Endothelial cell (in vitro differentiated cells): ENCODE measurements around the gene LTBR. TPM values are rescaled to one million over a fixed set of nuclear protein-coding genes. Genes with fewer than 3 reads are reported as not detected.

Source experiments
- DNase-seq: peaks from one replicate; pipeline ENCODE4 v3.0.0; 2021; ENCODE audit warnings: low spot score
- H3K27ac Mint-ChIP-seq: one replicate; pipeline ENCODE4 v1.8.0; 2021; ENCODE audit warnings: mixed read lengths, inconsistent platforms; ENCODE audit not compliant: unreplicated experiment
- H3K27me3 Mint-ChIP-seq: one replicate; pipeline ENCODE4 v1.8.0; 2021; ENCODE audit warnings: mild to moderate bottlenecking, moderate library complexity, mixed read lengths, inconsistent platforms; ENCODE audit not compliant: unreplicated experiment
- H3K36me3 Mint-ChIP-seq: one replicate; pipeline ENCODE4 v1.8.0; 2021; ENCODE audit warnings: mild to moderate bottlenecking, low read depth, mixed read lengths, inconsistent platforms; ENCODE audit not compliant: unreplicated experiment
- H3K4me1 Mint-ChIP-seq: one replicate; pipeline ENCODE4 v1.8.0; 2021; ENCODE audit warnings: mild to moderate bottlenecking, mixed read lengths, inconsistent platforms; ENCODE audit not compliant: unreplicated experiment
- H3K4me3 Mint-ChIP-seq: one replicate; pipeline ENCODE4 v1.8.0; 2021; ENCODE audit warnings: mild to moderate bottlenecking, mixed read lengths, inconsistent platforms; ENCODE audit not compliant: unreplicated experiment
- H3K9me3 Mint-ChIP-seq: one replicate; pipeline ENCODE4 v1.8.0; 2021; ENCODE audit warnings: mixed read lengths, inconsistent platforms; ENCODE audit not compliant: unreplicated experiment
- total RNA-seq: library from RNA; stranded (reverse); fragmentation: NEBNext Ultra II Directional; extraction: Animal tissue kit (Norgen Biotek cat#: 25700); gene quantifications from one replicate; pipeline ENCODE4 v1.2.1, GENCODE V29; 2021; ENCODE audit not compliant: unreplicated experiment
- TF ChIP-seq, protein P1 (sequence below): fragments of 200-600 bp; sonication (generic); IDR thresholded peaks from one replicate; pipeline ENCODE4 v1.5.0; 2021; ENCODE audit warnings: antibody characterized with exemption; ENCODE audit not compliant: unreplicated experiment

LTBR gene
- total RNA-seq, 1 donor from 2014 or later: 40.3 TPM

DNA sequence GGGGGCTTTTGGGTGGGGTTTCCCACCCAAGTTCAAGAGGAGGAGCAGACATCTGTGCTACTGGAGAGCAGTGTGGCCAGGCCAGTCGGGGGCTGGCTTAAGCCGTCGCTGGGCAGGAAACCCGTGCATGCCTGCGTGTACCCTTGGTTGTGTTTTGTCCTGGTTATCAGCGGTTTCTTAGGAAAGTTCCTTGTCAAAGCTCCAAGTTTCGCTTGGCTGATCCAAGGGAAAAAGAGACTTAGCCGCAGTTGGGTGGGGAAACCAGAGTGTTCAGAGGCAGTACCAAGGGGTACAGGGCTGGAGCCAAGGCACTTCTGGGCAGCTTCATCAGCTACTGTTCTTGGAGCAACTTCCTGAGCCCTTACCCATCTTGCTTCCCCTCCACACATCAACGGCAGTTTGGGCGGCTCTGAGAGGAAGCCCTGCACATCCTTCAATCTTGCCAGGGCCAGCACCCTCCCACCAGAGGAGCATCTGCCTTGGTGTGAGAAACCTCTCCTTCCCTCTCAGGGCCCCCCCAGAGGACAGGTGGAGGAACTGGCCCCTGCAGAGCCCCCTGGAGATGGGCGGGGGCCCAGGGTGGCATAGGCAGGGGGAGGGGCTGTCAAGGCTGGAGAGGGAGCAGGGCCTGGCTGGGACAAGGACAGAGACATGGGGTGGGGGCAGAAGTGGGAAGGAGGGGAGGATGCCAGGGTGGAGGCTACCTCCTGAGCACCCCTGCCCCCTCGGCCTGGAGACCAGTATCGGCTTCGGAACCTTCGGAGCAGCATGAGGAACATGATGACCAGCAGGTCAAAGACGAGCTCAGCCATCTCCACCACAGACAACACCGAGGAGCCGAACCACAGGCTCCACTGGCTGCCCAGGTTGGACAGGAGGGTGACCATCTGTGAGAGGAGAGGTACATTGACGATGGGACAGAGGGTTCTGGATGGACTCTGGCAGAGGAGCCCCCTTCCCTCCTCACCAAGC lies 36.3 kb upstream of the LTBR start:
- peaks cover 4% of the 10 kb centered on the region for H3K36me3 Mint-ChIP-seq

DNA sequence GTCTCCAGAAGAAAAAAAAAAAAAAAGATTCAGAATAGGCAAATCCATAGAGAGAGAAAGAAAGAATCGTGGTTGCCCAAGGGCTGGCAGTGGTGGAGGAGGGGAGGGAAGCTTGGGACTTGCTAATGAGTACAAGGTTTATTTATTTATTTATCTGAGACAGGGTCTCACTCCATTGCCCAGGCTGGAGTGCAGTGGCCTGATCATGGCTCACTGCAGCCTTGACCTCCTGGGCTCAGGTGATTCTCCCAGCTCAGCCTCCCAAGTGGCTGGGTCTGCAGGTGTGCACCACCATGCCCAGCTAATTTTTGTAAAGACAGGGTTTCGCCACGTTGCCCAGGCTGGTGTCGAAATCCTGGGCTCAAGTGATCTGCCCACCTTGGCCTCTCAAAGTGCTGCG lies 32.3 kb upstream of the LTBR start:
- no peak overlapping the region for H3K27ac Mint-ChIP-seq
- H3K9me3 Mint-ChIP-seq: no peaks in the 10 kb centered on the region
- peaks cover 13% of the 10 kb centered on the region for H3K27me3 Mint-ChIP-seq
- TF ChIP-seq, protein P1, sequence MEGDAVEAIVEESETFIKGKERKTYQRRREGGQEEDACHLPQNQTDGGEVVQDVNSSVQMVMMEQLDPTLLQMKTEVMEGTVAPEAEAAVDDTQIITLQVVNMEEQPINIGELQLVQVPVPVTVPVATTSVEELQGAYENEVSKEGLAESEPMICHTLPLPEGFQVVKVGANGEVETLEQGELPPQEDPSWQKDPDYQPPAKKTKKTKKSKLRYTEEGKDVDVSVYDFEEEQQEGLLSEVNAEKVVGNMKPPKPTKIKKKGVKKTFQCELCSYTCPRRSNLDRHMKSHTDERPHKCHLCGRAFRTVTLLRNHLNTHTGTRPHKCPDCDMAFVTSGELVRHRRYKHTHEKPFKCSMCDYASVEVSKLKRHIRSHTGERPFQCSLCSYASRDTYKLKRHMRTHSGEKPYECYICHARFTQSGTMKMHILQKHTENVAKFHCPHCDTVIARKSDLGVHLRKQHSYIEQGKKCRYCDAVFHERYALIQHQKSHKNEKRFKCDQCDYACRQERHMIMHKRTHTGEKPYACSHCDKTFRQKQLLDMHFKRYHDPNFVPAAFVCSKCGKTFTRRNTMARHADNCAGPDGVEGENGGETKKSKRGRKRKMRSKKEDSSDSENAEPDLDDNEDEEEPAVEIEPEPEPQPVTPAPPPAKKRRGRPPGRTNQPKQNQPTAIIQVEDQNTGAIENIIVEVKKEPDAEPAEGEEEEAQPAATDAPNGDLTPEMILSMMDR: no peak
- DNase-seq: no peak
- H3K36me3 Mint-ChIP-seq: no peaks in the 10 kb centered on the region
- H3K4me1 Mint-ChIP-seq: peaks cover 19% of the 10 kb centered on the region
- no peak overlapping the region for H3K4me3 Mint-ChIP-seq

More for the DNA sequence above, 36.3 kb upstream of the LTBR start:
- peaks cover 33% of the 10 kb centered on the region for H3K4me1 Mint-ChIP-seq
- TF ChIP-seq, protein P1: no peak
- DNase-seq: no peak
- H3K27me3 Mint-ChIP-seq: peaks cover 7% of the 10 kb centered on the region
- H3K27ac Mint-ChIP-seq: no peak overlapping the region
- H3K4me3 Mint-ChIP-seq: no peak overlapping the region
- no peaks in the 10 kb centered on the region for H3K9me3 Mint-ChIP-seq

- no peak for DNase-seq
- Mint-ChIP-seq H3K36me3 (no peaks in the 10 kb centered on the region), H3K27ac (peak overlapping the region; percentile 61), H3K9me3 (no peaks in the 10 kb centered on the region), H3K4me1 (peaks cover 13% of the 10 kb centered on the region), H3K27me3 (peaks cover 11% of the 10 kb centered on the region), H3K4me3 (no peak overlapping the region)
- TF ChIP-seq, protein P1: no peak
These were observed 31.5 kb upstream of the LTBR start for GRCh38 chr12:6352193-6353173.

GRCh38 chr12:6354495-6355393 lies 29.2 kb upstream of the LTBR start:
- no peak overlapping the region for H3K27ac Mint-ChIP-seq
- H3K36me3 Mint-ChIP-seq: no peaks in the 10 kb centered on the region
- no peak overlapping the region for H3K4me3 Mint-ChIP-seq
- no peak for DNase-seq
- H3K9me3 Mint-ChIP-seq: no peaks in the 10 kb centered on the region
- H3K4me1 Mint-ChIP-seq: peaks cover 13% of the 10 kb centered on the region
- TF ChIP-seq, protein P1: no peak
- peaks cover 13% of the 10 kb centered on the region for H3K27me3 Mint-ChIP-seq
